Epithelial cell of proximal tubule (primary cell): Measurements from ENCODE around the gene ALDH5A1. TPM values are rescaled to one million over a fixed set of nuclear protein-coding genes. Genes with fewer than 3 reads are reported as not detected.
A peak's percentile ranks its signal among the peaks of the same experiment; 100 is the strongest.
"Not testable (repeated sequence)": the region's sequence is repeated elsewhere in the genome, so short reads cannot be mapped to it uniquely, and the experiment has no call there.

Experiments used
- DNase-seq: peaks from one replicate; pipeline ENCODE4 v3.0.0-alpha.2; 2011; ENCODE audit warnings: low read depth
- H3K4me3 ChIP-seq: 2 replicates; pipeline ENCODE4 v1.5.1; 2011; ENCODE audit warnings: low read depth, mild to moderate bottlenecking, low read length
- CTCF ChIP-seq: conservative IDR thresholded peaks from 2 replicates; pipeline ENCODE4 v1.5.1; 2012; ENCODE audit warnings: low read depth, mild to moderate bottlenecking, low read length
- total RNA-seq: library from RNA; depleted of rRNA; stranded (reverse); fragments of >200 nt; gene quantifications from 2 replicates; pipeline ENCODE4 v1.2.3, GENCODE V29; 2015

Gene ALDH5A1
- total RNA-seq, 1 donor from 2014 or later, result 4.6 TPM

- DNase-seq, result no peak
- H3K4me3 ChIP-seq, result no peak overlapping the region
- no peak for TF ChIP-seq CTCF
Observed at GRCh38 chr6:24504649-24505586, 10.1 kb downstream of the ALDH5A1 start.

- TF ChIP-seq CTCF, result no peak
- no peak for DNase-seq
- H3K4me3 ChIP-seq, result no peak overlapping the region
Observed at GRCh38 chr6:24506814-24507520, 12.2 kb downstream of the ALDH5A1 start.

- DNase-seq, H3K4me3 ChIP-seq: not testable (repeated sequence)
Observed at GRCh38 chr6:24511976-24512375, 17.2 kb downstream of the ALDH5A1 start.

- no peak for TF ChIP-seq CTCF
- no peak for DNase-seq
- no peak overlapping the region for H3K4me3 ChIP-seq
Observed at GRCh38 chr6:24513602-24514001, 18.8 kb downstream of the ALDH5A1 start.

- DNase-seq, result no peak
- TF ChIP-seq CTCF, result no peak
- no peak overlapping the region for H3K4me3 ChIP-seq
Observed at GRCh38 chr6:24517659-24518543, 23.1 kb downstream of the ALDH5A1 start.

- no peak for DNase-seq
- no peak overlapping the region for H3K4me3 ChIP-seq
- peak; percentile 79 for TF ChIP-seq CTCF
Observed at GRCh38 chr6:24520929-24521546, 26.3 kb downstream of the ALDH5A1 start.
